CD14-positive monocyte (primary cell): ENCODE data around the gene PKP2. TPM values are rescaled to one million over a fixed set of nuclear protein-coding genes. Genes with fewer than 3 reads are reported as not detected.

Source experiments
- DNase-seq, 3 donors: peaks; one replicate each; pipeline ENCODE4 v3.0.0-alpha.2; 2011 to 2022
- H2AFZ ChIP-seq: 2 replicates; pipeline ENCODE4 v1.6.0; 2012; ENCODE audit warnings: mild to moderate bottlenecking, low read depth, low read length, inconsistent platforms; ENCODE audit not compliant: insufficient read depth, poor library complexity, severe bottlenecking
- H3K27ac ChIP-seq, 2 donors: 1 replicate in 1 of 2; 2 replicates in 1 of 2; pipeline ENCODE4 v1.5.1; 2012 to 2013; ENCODE audit warnings: low read length in 2 of 2, control low read depth in 1 of 2, inconsistent platforms in 1 of 2, low read depth in 1 of 2, mild to moderate bottlenecking in 1 of 2
- H3K27me3 ChIP-seq, 2 donors: one replicate each; pipeline versions ENCODE4 v1.6.0 to v1.6.1; 2011 to 2013; ENCODE audit warnings: low read length in 2 of 2; ENCODE audit not compliant: control insufficient read depth in 2 of 2, insufficient read depth in 2 of 2
- H3K36me3 ChIP-seq, 2 donors: replicated peaks in 1 of 2; 1 replicate in 1 of 2; 2 replicates in 1 of 2; pipeline versions ENCODE4 v1.5.1 to v1.6.1; 2012 to 2013; ENCODE audit warnings: low read length in 2 of 2, control low read depth in 1 of 2, inconsistent platforms in 1 of 2, mild to moderate bottlenecking in 1 of 2; ENCODE audit not compliant: insufficient read depth in 2 of 2, control insufficient read depth in 1 of 2
- H3K4me1 ChIP-seq, 2 donors: 1 replicate in 1 of 2; 2 replicates in 1 of 2; pipeline versions ENCODE4 v1.5.1 to v1.6.1; 2012 to 2013; ENCODE audit warnings: low read length in 2 of 2, control low read depth in 1 of 2, inconsistent platforms in 1 of 2, mild to moderate bottlenecking in 1 of 2, moderate library complexity in 1 of 2; ENCODE audit not compliant: insufficient read depth in 2 of 2, control insufficient read depth in 1 of 2
- H3K4me2 ChIP-seq: replicated peaks from 2 replicates; pipeline ENCODE3; 2012; ENCODE audit warnings: low read length, moderate library complexity, mild to moderate bottlenecking; ENCODE audit not compliant: poor library complexity, severe bottlenecking; ENCODE audit errors: extremely low read depth
- H3K4me3 ChIP-seq, 3 experiments: fragments of 200-600 bp in 1 of 3; sonication (generic) in 1 of 3; replicated peaks in 1 of 3; 1 replicate in 2 of 3; 2 replicates in 1 of 3; pipeline ENCODE4 v1.5.1; 2011 to 2013; ENCODE audit warnings: low read length in 3 of 3, mild to moderate bottlenecking in 3 of 3, control low read depth in 2 of 3, low read depth in 2 of 3, inconsistent platforms in 1 of 3, moderate library complexity in 1 of 3
- H3K79me2 ChIP-seq: 2 replicates; pipeline ENCODE4 v1.6.0; 2012; ENCODE audit warnings: mild to moderate bottlenecking, control low read depth, inconsistent platforms, low read length, moderate library complexity; ENCODE audit not compliant: insufficient read depth
- H3K9ac ChIP-seq: 2 replicates; pipeline ENCODE4 v1.6.0; 2017; ENCODE audit warnings: low read length, mild to moderate bottlenecking; ENCODE audit not compliant: insufficient read depth, poor library complexity, severe bottlenecking
- H3K9me3 ChIP-seq, 2 donors: replicated peaks in 1 of 2; 1 replicate in 1 of 2; 2 replicates in 1 of 2; pipeline versions ENCODE4 v1.5.1 to v1.6.1; 2012 to 2013; ENCODE audit warnings: low read length in 2 of 2, control low read depth in 1 of 2; ENCODE audit not compliant: control insufficient read depth in 1 of 2, insufficient read depth in 1 of 2
- H4K20me1 ChIP-seq: 2 replicates; pipeline ENCODE4 v1.6.0; 2012; ENCODE audit warnings: mild to moderate bottlenecking, low read length, control low read depth, moderate library complexity; ENCODE audit not compliant: insufficient read depth
- H3K27ac Mint-ChIP-seq, 7 donors: one replicate each; pipeline ENCODE4 v1.8.0; 2020; ENCODE audit warnings: mild to moderate bottlenecking in 7 of 7, mixed read lengths in 7 of 7, moderate library complexity in 6 of 7, inconsistent platforms in 2 of 7
- H3K27me3 Mint-ChIP-seq, 3 donors: one replicate each; pipeline ENCODE4 v1.8.0; 2021 to 2022; ENCODE audit warnings: low read depth in 3 of 3, mild to moderate bottlenecking in 3 of 3, mixed read lengths in 3 of 3, moderate library complexity in 3 of 3, inconsistent platforms in 1 of 3
- H3K36me3 Mint-ChIP-seq, 2 donors: one replicate each; pipeline ENCODE4 v1.8.0; 2020; ENCODE audit warnings: mixed read lengths in 2 of 2, inconsistent platforms in 1 of 2, mild to moderate bottlenecking in 1 of 2
- H3K4me1 Mint-ChIP-seq: one replicate; pipeline ENCODE4 v1.8.0; 2020; ENCODE audit warnings: mild to moderate bottlenecking, mixed read lengths
- H3K4me3 Mint-ChIP-seq, 2 donors: one replicate each; pipeline ENCODE4 v1.8.0; 2020; ENCODE audit warnings: mild to moderate bottlenecking in 2 of 2, mixed read lengths in 2 of 2, moderate library complexity in 1 of 2
- H3K9me3 Mint-ChIP-seq, 7 donors: one replicate each; pipeline ENCODE4 v1.8.0; 2020 to 2022; ENCODE audit warnings: mixed read lengths in 7 of 7, mild to moderate bottlenecking in 6 of 7, moderate library complexity in 6 of 7, inconsistent platforms in 2 of 7
- CTCF ChIP-seq: fragments of 200-600 bp; IDR thresholded peaks from one replicate; pipeline ENCODE4 v1.8.0; 2022; ENCODE audit warnings: antibody characterized with exemption, mild to moderate bottlenecking
- WGBS: methylation state at CpG from one replicate; pipeline ENCODE4 v1.1.5; 2013; ENCODE audit warnings: missing lambda C conversion rate; ENCODE audit not compliant: insufficient coverage; 5-methylcytosine and 5-hydroxymethylcytosine counted together
- intact Hi-C, 2 donors: fragments of 100-400 bp; cut with micrococcal nuclease; formaldehyde crosslinking; loops; one replicate each; pipeline versions ENCODE4 v1.15.0 to v1.15.1; 2023
- polyA plus RNA-seq, 3 donors: library from polyadenylated mRNA; depleted of rRNA in 1 of 3; unstranded in 2 of 3; stranded (reverse) in 1 of 3; fragments of 300-500 nt in 2 of 3; fragments of >200 nt in 1 of 3; fragmentation: Illumina TruSeq in 2 of 3; gene quantifications; 1 replicate in 2 of 3; 2 replicates in 1 of 3; pipeline ENCODE4 v1.2.3, GENCODE V29; 2012 to 2021

Gene PKP2
- polyA plus RNA-seq, 3 donors: 0.95 to 3.1 (median 2.9) TPM

DNA sequence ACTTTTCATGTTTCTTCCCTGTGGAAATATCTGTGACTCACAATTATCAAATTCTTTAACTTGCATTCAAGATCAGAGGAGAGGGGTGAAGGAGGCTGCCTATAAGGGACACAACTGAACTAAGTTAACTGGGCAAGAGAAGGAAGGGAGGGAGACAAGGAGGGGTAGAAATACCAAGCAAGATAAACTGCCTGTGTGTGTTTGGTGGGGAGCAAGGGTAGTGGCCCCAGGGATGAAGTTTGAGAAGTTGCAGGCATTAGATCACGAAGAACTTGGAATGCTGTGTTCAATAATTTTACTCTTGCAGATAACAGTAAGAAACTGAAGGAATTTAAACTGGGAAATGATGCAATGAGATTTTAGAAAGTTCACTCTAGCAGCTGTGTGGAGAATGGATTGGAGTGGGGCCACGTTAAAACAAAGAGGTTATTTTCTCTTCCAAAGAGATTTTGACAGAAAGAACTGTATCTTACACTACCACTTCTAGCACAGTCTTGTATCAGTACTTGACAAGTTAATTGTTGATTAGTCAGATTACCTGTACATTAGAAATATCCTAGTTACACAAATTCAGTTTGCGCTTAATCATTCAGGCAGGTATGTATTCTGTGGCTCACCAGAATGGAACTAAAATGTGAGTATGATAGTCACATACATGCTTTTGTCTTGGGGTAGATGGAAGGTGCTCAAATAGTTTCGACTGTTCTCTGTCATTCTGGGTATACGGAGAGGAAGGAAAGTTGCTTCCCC is 7.4 kb downstream of the PKP2 start:
- H3K4me3 ChIP-seq: no peak overlapping the region
- intact Hi-C loops: no loop called here
- H3K9me3 Mint-ChIP-seq: peaks cover 0 to 1% (median 0%) of the 10 kb centered on the region in 7 donors
- H3K36me3 ChIP-seq: no peaks in the 10 kb centered on the region
- TF ChIP-seq CTCF: no peak
- H3K4me2 ChIP-seq: no peak overlapping the region
- no peaks in the 10 kb centered on the region for H4K20me1 ChIP-seq
- no peak overlapping the region for H3K9ac ChIP-seq
- no peak for DNase-seq
- no peak overlapping the region for H3K27ac ChIP-seq
- H3K4me3 Mint-ChIP-seq: no peak overlapping the region
- no peaks in the 10 kb centered on the region for H3K9me3 ChIP-seq
- no peaks in the 10 kb centered on the region for H3K79me2 ChIP-seq
- H3K27ac Mint-ChIP-seq: no peak overlapping the region
- peaks cover 16% of the 10 kb centered on the region for H3K4me1 Mint-ChIP-seq
- peaks cover 0 to 1% of the 10 kb centered on the region in 2 donors for H3K4me1 ChIP-seq
- H3K36me3 Mint-ChIP-seq: no peaks in the 10 kb centered on the region
- WGBS: 95% methylated on average over 3 of the region's 5 CpGs
- no peaks in the 10 kb centered on the region for H3K27me3 ChIP-seq
- H2AFZ ChIP-seq: no peak overlapping the region
- no peaks in the 10 kb centered on the region for H3K27me3 Mint-ChIP-seq

- no peak overlapping the region for H3K9ac ChIP-seq
- no peaks in the 10 kb centered on the region for H3K79me2 ChIP-seq
- peaks cover 0 to 1% (median 0%) of the 10 kb centered on the region in 7 donors for H3K9me3 Mint-ChIP-seq
- peaks cover 5% of the 10 kb centered on the region for H3K4me1 Mint-ChIP-seq
- no peak overlapping the region for H2AFZ ChIP-seq
- TF ChIP-seq CTCF: no peak
- no peak for DNase-seq
- no peak overlapping the region for H3K4me2 ChIP-seq
- H3K36me3 Mint-ChIP-seq: no peaks in the 10 kb centered on the region
- H3K27me3 ChIP-seq: no peaks in the 10 kb centered on the region
- intact Hi-C loops: no loop called here
- H3K36me3 ChIP-seq: no peaks in the 10 kb centered on the region
- H4K20me1 ChIP-seq: no peaks in the 10 kb centered on the region
- no peaks in the 10 kb centered on the region for H3K27me3 Mint-ChIP-seq
- no peaks in the 10 kb centered on the region for H3K4me1 ChIP-seq
- H3K4me3 Mint-ChIP-seq: no peak overlapping the region
- H3K9me3 ChIP-seq: no peaks in the 10 kb centered on the region
- H3K4me3 ChIP-seq: no peak overlapping the region
- no peak overlapping the region for H3K27ac ChIP-seq
- no peak overlapping the region for H3K27ac Mint-ChIP-seq
- 100% methylated on average over 1 of the region's 3 CpGs for WGBS
These were observed 9.5 kb downstream of the PKP2 start for GRCh38 chr12:32887058-32887457.
